Measurements from ENCODE around the gene SEPTIN6. TPM values are rescaled to one million over a fixed set of nuclear protein-coding genes. Genes with fewer than 3 reads are reported as not detected.

The SEPTIN6 gene
- total and polyA plus RNA-seq, 10 donors: 45.1 to 139 (median 97.3) TPM

- no peak for DNase-seq
- no peaks in the 10 kb centered on the region for H3K27me3 ChIP-seq (replicated peaks in 1 of 7)
- no peaks in the 10 kb centered on the region for H3K36me3 ChIP-seq
- H3K4me1 ChIP-seq: no peaks in the 10 kb centered on the region
- 81 to 95% (median 88%) methylated on average over 2 of the region's 2 CpGs for WGBS, 5 donors
- H3K4me3 ChIP-seq: no peak overlapping the region
- no peaks in the 10 kb centered on the region for H3K9me3 ChIP-seq
- H3K27ac ChIP-seq: no peak overlapping the region
- intact Hi-C loops (cut with DNase I; ENCODE audit: low total_unique reads): no loop called here
- TF ChIP-seq POLR2A (IDR thresholded peaks at IDR 0.05) (no peak), CTCF (IDR thresholded peaks at IDR 0.05 in 8 of 11, conservative IDR thresholded peaks at IDR 0.05 in 3 of 11) (no peak), POLR2AphosphoS5 (IDR thresholded peaks at IDR 0.05) (no peak)
These were observed 16.0 kb upstream of the SEPTIN6 start for GRCh38 chrX:119708936-119709335.

- intact Hi-C loops (cut with DNase I; ENCODE audit: low total_unique reads): no loop called here
- 57 to 79% (median 71%) methylated on average over 5 of the region's 5 CpGs for WGBS, 5 donors
- TF ChIP-seq POLR2AphosphoS5 (IDR thresholded peaks at IDR 0.05): no peak
- TF ChIP-seq POLR2A (IDR thresholded peaks at IDR 0.05): no peak
- no peak for TF ChIP-seq CTCF (IDR thresholded peaks at IDR 0.05 in 8 of 11, conservative IDR thresholded peaks at IDR 0.05 in 3 of 11)
These were observed 13.6 kb upstream of the SEPTIN6 start for GRCh38 chrX:119706616-119707015.

DNA sequence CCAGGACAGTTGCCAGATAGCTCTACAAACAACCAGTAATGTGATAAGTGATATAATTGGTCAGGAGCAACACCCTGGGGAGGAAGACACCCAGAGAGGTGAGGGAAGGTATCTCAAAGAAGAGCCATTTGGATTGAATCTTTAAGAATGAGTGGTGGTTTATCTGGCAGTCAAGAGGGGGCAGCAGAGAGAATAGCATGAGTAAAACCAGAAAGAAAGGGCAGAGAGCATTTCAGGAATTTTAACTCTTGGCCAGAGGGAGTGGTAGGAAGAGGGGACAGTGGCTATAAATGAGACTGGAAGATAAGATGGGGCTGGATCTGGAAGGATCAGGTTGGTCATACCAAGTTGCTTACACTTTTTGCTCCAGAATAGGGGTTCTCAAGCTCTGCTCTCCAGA is 5.9 kb upstream of the SEPTIN6 start:
- Histone ChIP-seq H3K27me3 (replicated peaks in 1 of 7) (peaks cover 0 to 5% (median 0%) of the 10 kb centered on the region in 7 donors), H3K4me1 (peaks cover 0 to 15% (median 6%) of the 10 kb centered on the region in 6 donors), H3K36me3 (no peaks in the 10 kb centered on the region), H3K27ac (no peak overlapping the region), H3K4me3 (no peak overlapping the region), H3K9me3 (no peaks in the 10 kb centered on the region)
- intact Hi-C loops (cut with DNase I; ENCODE audit: low total_unique reads): loop anchor here (10.0 kb wide), 1 partner anchor 84 kb away; no protein-coding TSS in a partner anchor
- TF ChIP-seq CTCF (IDR thresholded peaks at IDR 0.05 in 8 of 11, conservative IDR thresholded peaks at IDR 0.05 in 3 of 11): peak in 9 of 11 experiments; percentile 20 to 62 (median 51)
- no peak for TF ChIP-seq POLR2AphosphoS5 (IDR thresholded peaks at IDR 0.05)
- TF ChIP-seq POLR2A (IDR thresholded peaks at IDR 0.05): no peak
- DNase-seq: no peak

More at GRCh38 chrX:119706616-119707015, 13.6 kb upstream of the SEPTIN6 start:
- no peaks in the 10 kb centered on the region for H3K27me3 ChIP-seq (replicated peaks in 1 of 7)
- no peak overlapping the region for H3K27ac ChIP-seq
- H3K9me3 ChIP-seq: no peaks in the 10 kb centered on the region
- H3K4me1 ChIP-seq: no peaks in the 10 kb centered on the region
- no peak overlapping the region for H3K4me3 ChIP-seq
- DNase-seq: no peak
- H3K36me3 ChIP-seq: no peaks in the 10 kb centered on the region

DNA sequence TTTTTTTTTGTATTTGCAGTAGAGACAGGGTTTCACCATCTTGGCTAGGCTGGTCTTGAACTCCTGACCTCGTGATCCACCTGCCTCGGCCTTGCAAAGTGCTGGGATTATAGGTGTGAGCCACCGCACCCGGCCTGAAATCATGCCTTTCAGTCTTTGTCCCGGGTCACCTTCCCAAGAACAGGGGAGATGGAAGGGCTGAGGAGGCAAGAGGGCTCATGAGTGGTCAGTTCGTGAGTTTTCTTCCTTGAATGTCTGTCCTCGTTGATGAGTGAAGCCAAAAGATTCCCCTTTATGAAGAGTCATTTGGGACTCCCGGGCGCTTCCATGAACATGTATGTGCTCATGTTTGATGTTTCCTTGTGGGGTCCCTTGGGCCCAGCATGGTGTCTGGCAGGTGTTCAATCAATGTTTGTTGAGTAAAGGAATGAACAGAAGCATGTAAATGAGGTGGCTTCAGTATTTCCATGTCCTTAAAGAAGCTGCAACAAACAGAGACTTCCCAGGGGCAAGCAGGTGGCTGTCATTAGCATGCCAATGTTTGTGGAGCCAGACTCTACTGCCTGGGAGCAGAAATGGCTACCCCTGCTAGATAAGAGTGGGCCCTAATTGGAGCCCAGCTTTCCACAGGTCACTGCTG is 3.4 kb upstream of the SEPTIN6 start:
- intact Hi-C loops (cut with DNase I; ENCODE audit: low total_unique reads): loop anchor here (10.0 kb wide), 1 partner anchor 82 kb away; no protein-coding TSS in a partner anchor
- Histone ChIP-seq H3K4me1 (peaks cover 0 to 26% (median 10%) of the 10 kb centered on the region in 6 donors), H3K36me3 (no peaks in the 10 kb centered on the region), H3K4me3 (no peak overlapping the region), H3K9me3 (no peaks in the 10 kb centered on the region), H3K27ac (no peak overlapping the region), H3K27me3 (replicated peaks in 1 of 7) (peaks cover 0 to 5% (median 0%) of the 10 kb centered on the region in 7 donors)
- WGBS, 5 donors: 78 to 96% (median 84%) methylated on average over 4 to 9 of the region's 9 CpGs
- TF ChIP-seq POLR2AphosphoS5 (IDR thresholded peaks at IDR 0.05) (no peak), POLR2A (IDR thresholded peaks at IDR 0.05) (no peak), CTCF (IDR thresholded peaks at IDR 0.05 in 8 of 11, conservative IDR thresholded peaks at IDR 0.05 in 3 of 11) (no peak)
- no peak for DNase-seq
